SW 1271 (cell line): ENCODE results near the gene PLEKHM3.

ENCODE experiments used
- DNase-seq, 2 experiments: peaks; one replicate each; lab custom pipeline; 2025; lab: John Stamatoyannopoulos, UW

Gene PLEKHM3, protein sequence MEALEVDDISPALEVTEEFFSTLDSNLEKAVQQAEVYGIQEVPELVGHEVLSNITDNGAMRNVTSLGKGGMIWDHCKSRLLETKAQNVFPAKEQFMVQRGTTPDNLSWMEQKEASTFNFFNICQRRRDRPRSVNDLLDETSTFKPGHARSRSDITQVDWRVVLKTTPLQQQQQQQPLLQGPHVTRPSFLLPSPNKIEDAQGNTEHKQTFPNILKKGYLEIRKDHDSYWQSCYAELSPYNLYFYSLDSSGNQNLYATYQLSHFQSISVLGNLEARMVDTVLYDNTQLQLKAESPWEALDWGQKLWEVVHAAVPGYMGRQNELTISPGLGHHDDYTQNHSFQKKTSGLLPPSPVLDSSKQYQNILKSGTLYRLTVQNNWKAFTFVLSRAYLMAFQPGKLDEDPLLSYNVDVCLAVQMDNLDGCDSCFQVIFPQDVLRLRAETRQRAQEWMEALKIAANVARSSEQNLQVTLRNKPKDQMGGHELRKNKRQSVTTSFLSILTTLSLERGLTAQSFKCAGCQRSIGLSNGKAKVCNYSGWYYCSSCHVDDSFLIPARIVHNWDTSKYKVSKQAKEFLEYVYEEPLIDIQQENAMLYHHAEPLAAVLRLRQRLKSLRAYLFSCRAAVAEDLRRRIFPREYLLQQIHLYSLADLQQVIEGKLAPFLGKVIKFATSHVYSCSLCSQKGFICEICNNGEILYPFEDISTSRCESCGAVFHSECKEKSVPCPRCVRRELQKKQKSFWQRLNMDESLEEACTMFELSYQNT

DNA sequence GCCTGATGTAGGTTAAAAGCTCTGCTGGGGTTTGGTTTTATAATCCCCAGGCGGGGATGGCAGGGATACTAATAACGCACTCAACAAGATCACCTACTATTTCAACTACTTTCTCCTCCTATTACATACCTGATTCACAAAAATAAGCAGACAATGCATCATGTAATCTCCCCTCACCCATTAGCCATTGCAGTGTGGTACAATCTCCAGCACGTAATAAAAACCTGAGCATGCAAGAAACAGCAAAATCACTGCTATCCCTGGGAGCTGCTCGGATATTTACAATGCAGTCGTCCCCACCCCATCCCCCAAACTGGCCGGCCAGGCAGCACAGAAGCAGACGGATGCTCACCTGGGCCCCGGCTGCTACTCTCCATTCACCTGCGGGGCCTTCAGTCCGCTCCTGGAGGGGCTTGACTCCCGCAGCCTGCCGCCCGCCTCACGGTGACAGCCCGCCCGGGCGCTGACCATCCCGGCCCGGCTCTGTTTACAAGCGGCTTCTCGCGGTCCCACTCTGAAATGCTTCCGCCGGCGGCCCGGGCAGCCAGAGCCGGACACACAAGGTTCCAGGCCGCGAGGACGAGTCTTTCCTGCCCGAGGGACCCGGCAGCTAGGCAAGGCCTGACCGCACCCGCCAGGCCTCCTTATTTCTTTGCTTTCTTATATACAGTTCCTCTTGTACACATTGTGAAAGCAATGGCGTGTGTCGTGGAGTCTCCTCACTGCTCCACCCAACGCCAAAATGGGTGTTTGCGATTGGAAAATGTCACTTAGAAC, at the start of gene PLEKHM3:
Gene PLEKHM3, minus strand, starts transcription at position 491 of the 777 bp plus-strand sequence. CDS start 23,888 bp downstream, outside the sequence.
- peak; percentile 29 to 63 for DNase-seq

- no peak for DNase-seq
Observed at GRCh38 chr2:208074610-208075356, 49.5 kb upstream of the PLEKHM3 start.

GRCh38 chr2:208072250-208072892, 47.0 kb upstream of the PLEKHM3 start:
- DNase-seq = peak in 1 of 2 experiments; percentile 63

DNA sequence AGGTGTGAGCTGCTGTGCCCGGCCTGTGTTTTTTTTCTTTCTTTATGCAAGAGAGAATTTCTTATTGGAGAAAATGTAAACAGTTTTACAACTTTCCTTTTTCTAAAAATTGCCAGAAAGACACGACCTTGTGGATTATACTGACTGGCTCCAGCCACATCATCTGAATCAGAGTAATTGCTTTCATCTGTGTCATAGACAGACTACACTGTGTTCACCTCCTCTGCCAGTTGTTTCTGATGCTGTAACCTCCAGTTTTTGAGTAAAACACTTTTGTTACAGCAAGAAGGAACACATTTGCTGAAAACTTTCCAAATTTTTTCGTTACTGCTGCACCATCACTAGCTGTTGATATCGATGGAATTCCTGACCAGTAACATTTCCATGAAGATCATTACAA, 43.9 kb upstream of the PLEKHM3 start:
- no peak for DNase-seq

DNA sequence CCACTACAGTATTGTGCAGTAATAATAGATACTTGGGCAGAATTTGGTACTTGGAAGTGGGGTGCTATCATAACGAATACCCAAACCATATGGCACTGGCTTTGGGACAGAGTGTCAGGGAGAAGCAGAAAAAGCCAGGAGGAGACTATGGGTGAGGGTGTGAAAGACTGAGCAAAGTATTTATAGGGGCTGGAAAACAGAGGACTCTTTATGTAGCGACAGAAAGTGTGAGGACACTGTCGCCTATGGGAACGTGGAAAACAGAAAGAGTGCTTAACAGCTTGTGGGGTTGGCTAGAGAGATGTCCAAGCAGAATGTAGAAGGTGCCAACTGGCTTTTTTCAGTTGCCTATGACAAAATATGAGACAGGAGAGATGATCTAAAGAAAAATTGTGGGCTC, 40.7 kb upstream of the PLEKHM3 start:
- no peak for DNase-seq

GRCh38 chr2:208065476-208065875, 40.1 kb upstream of the PLEKHM3 start:
- DNase-seq = no peak

DNA sequence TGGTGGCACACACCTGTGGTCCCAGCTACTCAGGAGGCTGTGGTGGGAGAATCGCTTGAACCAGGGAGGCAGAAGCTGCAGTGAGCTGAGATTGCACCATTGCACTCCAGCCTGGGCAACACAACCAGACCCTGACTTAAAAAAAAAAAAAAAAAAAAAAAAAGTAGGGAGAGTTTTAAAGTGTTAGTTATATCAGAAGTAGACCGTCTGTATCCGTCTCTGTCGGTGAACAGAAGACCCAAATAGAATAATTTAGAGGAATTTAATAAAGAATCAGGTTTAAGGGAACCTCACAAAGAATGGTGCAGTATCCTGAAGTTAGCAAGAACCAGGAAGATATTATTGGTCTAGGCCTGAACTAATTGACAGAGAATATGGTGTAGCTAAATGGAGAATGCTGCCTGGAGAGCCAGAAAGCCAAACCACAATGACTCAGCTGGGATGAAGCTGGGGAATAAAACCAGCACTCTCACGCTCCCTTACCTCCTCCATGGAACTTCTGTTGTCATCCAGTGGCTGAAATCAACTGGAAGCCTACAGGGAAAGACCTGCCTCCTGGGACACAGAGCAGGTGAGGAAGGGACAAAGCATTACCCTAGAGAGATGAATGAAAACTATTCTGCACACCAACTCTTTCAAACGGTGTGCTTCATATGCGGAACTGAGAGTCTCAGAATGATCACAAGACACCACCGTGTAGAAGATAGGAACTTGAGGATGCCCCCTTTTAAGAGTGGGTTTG, 39.1 kb upstream of the PLEKHM3 start:
- peak in 1 of 2 experiments; percentile 24 for DNase-seq

GRCh38 chr2:208062961-208063360, 37.6 kb upstream of the PLEKHM3 start:
- no peak for DNase-seq

- peak in 1 of 2 experiments; percentile 13 for DNase-seq
Observed at GRCh38 chr2:208062113-208062512, 36.8 kb upstream of the PLEKHM3 start.

DNA sequence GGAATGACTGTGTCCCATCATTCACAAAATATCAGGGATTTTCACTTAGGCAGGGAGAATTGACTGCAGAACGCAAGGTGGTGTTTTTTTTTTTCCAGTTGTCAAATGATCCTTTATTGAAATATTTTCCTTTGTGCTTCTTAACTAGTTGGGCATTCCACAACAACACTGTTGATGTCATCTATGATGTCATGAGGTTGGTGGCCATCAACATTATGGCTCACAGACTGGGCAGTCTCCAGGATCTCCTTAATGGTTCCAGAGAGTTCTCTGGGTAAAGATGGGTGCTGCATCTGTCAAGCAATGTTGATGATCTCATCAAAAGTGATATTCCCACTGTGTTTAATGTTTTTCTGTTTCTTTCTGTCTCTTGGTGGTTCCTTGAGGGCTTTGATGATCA, 31.8 kb upstream of the PLEKHM3 start:
- DNase-seq = no peak

GRCh38 chr2:208049441-208049840, 24.1 kb upstream of the PLEKHM3 start:
- DNase-seq = no peak

DNA sequence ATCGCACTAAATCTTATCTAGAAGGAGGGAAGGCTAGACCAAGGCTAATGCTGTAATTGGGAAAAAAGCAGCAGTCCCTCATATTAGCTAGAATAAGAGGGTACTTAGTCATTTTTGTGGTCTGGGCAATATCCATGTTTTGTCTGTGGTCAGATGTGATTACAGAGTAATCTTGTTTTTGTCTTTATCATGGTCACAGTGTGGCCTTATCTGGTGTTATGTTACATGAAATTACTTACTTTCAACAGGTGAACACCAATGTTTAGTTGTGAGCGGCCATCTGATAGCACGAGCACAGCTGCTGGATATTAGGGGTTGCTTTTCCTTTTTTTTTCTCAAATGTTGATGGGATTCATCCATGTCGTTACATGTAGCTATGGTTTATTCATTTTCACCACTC, 23.7 kb upstream of the PLEKHM3 start:
- no peak for DNase-seq

DNA sequence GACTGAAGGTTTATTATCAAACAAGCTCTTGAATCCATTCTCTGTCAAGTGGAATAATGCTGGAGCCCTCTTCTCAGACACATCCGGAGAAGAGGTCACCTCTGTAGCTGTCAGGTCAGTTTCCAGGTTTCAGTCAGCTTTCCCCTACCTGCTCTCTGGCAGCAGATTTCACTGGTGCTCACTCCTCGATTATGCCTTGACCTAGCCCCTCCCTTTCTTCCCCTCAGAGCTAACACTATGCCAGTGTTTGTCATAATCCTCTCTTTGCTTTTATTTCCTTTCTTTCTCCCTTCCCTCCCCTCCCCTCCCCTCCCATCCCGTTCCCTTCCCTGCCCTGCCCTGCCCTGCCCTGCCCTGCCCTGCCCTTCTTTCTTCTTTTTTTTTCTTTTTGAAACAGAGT, 22.5 kb upstream of the PLEKHM3 start:
- no peak for DNase-seq

DNA sequence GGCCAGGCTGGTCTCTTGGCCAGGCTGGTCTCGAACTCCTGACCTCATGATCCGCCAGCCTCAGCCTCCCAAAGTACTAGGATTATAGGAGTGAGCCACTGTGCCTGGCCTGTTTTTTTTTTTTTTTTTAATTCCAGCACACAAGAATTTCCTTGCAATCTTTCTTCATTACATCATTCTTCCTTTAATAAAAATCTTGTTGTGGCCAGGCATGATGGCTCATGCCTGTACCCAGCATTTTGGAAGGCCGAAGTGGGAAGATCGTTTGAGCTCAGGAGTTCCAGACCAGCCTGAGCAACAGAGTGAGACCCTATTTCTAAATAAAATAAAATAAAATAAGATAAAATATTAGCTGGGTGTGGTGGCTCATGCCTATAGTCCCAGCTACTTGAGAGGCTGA, 21.4 kb upstream of the PLEKHM3 start:
- no peak for DNase-seq

DNA sequence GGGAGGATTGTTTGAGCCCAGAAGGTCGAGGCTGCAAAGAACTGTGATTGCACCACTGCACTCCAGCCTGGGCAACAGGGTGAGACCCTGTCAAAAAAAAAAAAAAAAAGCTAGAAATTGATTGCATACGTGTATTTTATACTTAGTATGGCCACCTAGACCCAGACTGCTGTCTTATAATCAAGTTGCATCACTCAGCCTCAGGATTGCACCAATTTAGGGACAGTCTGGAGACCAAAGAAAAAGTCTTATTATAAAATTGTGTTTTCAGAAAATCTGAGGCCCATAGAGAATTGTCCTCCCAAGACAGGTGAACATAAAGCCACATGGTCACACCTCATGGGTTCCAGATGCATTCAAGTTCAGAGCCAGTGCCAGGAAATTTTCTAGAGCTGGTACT, 17.1 kb upstream of the PLEKHM3 start:
- no peak for DNase-seq

GRCh38 chr2:208042041-208042440, 16.7 kb upstream of the PLEKHM3 start:
- DNase-seq = no peak

DNA sequence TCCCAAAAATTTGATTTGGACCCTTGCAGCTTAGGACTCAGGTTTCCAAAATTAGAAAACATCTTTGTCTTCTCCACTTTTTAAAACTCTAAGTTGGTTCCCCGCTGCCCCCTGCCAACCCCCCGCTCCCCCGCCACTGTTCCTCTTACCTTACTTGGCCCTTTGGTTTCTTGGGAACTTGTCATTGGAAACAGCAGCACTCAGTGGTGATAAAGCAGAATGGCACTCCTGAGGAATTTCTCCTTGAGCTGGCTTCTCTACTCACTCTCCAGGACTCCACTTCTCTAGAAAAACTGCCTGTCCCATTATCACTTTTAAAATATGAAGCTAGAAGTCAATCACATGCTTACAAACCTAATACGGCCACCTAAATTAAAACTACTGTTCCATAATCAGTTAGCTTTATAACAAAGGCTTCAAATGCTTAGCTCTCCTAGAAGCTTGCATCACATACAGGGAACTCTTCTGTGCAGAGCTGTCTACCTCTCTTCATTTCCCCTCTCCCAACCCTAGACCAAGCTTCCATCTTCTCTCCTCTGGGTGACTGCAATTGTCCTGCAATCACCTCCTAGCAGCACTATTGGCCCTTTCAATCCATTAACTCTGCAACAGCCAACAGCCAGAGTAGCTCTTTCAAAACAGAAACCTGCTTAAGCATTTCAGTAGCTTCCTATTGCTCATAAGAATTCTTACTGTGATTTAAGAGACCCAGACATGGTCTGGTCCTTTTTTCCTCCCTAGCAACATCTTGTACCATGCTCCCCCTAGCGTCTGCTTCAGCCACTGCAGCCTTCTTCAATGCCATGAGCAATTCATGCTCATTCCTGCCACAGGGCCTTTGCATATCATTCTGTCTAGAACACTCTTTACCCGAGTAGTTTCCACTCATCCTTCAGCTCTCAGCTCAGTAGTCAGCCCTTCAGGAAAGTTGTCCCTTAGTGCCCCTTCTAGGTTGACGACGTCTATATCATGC, 15.2 kb upstream of the PLEKHM3 start:
- peak; percentile 24 to 57 for DNase-seq

- no peak for DNase-seq
Observed at GRCh38 chr2:208039376-208040110, 14.2 kb upstream of the PLEKHM3 start.
